OCI-LY7 (cell line): ENCODE measurements around the gene B3GALT5. TPM values are rescaled to one million over a fixed set of nuclear protein-coding genes. Genes with fewer than 3 reads are reported as not detected.
A peak's percentile ranks its signal among the peaks of the same experiment; 100 is the strongest.

Experiments
- BruUV-seq: library from RNA; stranded (reverse); fragments of 400-500 nt; replicated peaks from 2 replicates; lab custom pipeline; 2021; lab: Mats Ljungman, UMichigan
- CTCF ChIA-PET: fragments of 300-600 bp; sonication (Branson Sonifier 250); formaldehyde crosslinking; loops from one replicate; lab custom pipeline; 2022; ENCODE audit warnings: antibody characterized with exemption; ENCODE audit not compliant: unreplicated experiment; lab: Charles Lee
- POLR2A ChIA-PET: fragments of 300-600 bp; sonication (Branson Sonifier 250); formaldehyde crosslinking; loops from one replicate; lab custom pipeline; 2022; ENCODE audit warnings: antibody characterized with exemption; lab: Charles Lee
- DNase-seq: peaks from one replicate; pipeline ENCODE4 v3.0.0-alpha.2; 2015; ENCODE audit warnings: low spot score
- H2AFZ ChIP-seq: fragments of 200-600 bp; sonication (generic), shearing (Covaris generic); 2 replicates; pipeline ENCODE4 v1.6.1; 2014; ENCODE audit warnings: mild to moderate bottlenecking, antibody characterized with exemption, low read length, moderate library complexity
- H3K27ac ChIP-seq: fragments of 200-600 bp; sonication (generic); 2 replicates; pipeline ENCODE4 v1.5.1; 2014; ENCODE audit warnings: mixed run types, low read depth, mild to moderate bottlenecking, moderate library complexity, low read length, inconsistent platforms; ENCODE audit not compliant: poor library complexity, severe bottlenecking
- H3K36me3 ChIP-seq: fragments of 200-600 bp; sonication (generic); 2 replicates; pipeline ENCODE4 v1.6.1; 2014; ENCODE audit warnings: mild to moderate bottlenecking, antibody characterized with exemption, low read length, moderate library complexity, mixed read lengths; ENCODE audit not compliant: insufficient read depth
- H3K4me1 ChIP-seq: fragments of 200-600 bp; sonication (generic); 2 replicates; pipeline ENCODE4 v1.5.1; 2014; ENCODE audit warnings: mild to moderate bottlenecking, low read length; ENCODE audit not compliant: insufficient read depth, poor library complexity, severe bottlenecking
- H3K4me2 ChIP-seq: fragments of 200-600 bp; sonication (generic); 2 replicates; pipeline ENCODE4 v1.6.1; 2014; ENCODE audit warnings: mild to moderate bottlenecking, low read length
- H3K4me3 ChIP-seq: fragments of 200-600 bp; sonication (generic); 2 replicates; pipeline ENCODE4 v1.5.1; 2014; ENCODE audit warnings: mild to moderate bottlenecking, low read depth, low read length; ENCODE audit not compliant: poor library complexity, severe bottlenecking
- H3K79me2 ChIP-seq: fragments of 200-600 bp; sonication (generic); 2 replicates; pipeline ENCODE4 v1.6.1; 2016; ENCODE audit warnings: low read depth, mild to moderate bottlenecking, low read length, moderate library complexity, mixed read lengths; ENCODE audit not compliant: insufficient read depth
- H3K9me2 ChIP-seq: fragments of 200-600 bp; sonication (generic); 2 replicates; pipeline ENCODE4 v1.6.1; 2016; ENCODE audit warnings: mild to moderate bottlenecking, low read length, mixed read lengths; ENCODE audit not compliant: insufficient read depth
- H3K9me3 ChIP-seq: fragments of 200-600 bp; sonication (generic); 2 replicates; pipeline ENCODE4 v1.6.1; 2014; ENCODE audit warnings: mild to moderate bottlenecking, mixed run types, low read length, mixed read lengths
- H4K20me1 ChIP-seq: fragments of 200-600 bp; sonication (generic); 2 replicates; pipeline ENCODE4 v1.6.1; 2014; ENCODE audit warnings: mild to moderate bottlenecking, antibody characterized with exemption, low read length, moderate library complexity, mixed read lengths; ENCODE audit not compliant: insufficient read depth
- CTCF ChIP-seq: fragments of 200-600 bp; sonication (generic); conservative IDR thresholded peaks from 2 replicates; pipeline ENCODE4 v1.5.1; 2014; ENCODE audit warnings: mild to moderate bottlenecking, antibody characterized with exemption, low read length, moderate library complexity, mixed read lengths
- EZH2phosphoT487 ChIP-seq: fragments of 200-600 bp; sonication (generic); IDR thresholded peaks from 2 replicates; pipeline ENCODE4 v1.6.1; 2018; ENCODE audit warnings: low read depth, borderline replicate concordance, mild to moderate bottlenecking, mixed run types, antibody characterized with exemption, low read length, moderate library complexity, mixed read lengths
- intact Hi-C: fragments of 100-400 bp; cut with micrococcal nuclease; formaldehyde crosslinking; loops from one replicate; pipeline ENCODE4 v1.10.0; 2022; ENCODE audit not compliant: unreplicated experiment
- total RNA-seq, 2 experiments: library from RNA; depleted of rRNA in 1 of 2; stranded (reverse); fragments of >200 nt in 1 of 2; shearing (Covaris generic) in 1 of 2; gene quantifications; 2 replicates each; pipeline ENCODE4 v1.2.3, GENCODE V29; 2014 to 2022

The B3GALT5 gene
- total RNA-seq, 2 experiments from 2014 or later: not detected

DNA sequence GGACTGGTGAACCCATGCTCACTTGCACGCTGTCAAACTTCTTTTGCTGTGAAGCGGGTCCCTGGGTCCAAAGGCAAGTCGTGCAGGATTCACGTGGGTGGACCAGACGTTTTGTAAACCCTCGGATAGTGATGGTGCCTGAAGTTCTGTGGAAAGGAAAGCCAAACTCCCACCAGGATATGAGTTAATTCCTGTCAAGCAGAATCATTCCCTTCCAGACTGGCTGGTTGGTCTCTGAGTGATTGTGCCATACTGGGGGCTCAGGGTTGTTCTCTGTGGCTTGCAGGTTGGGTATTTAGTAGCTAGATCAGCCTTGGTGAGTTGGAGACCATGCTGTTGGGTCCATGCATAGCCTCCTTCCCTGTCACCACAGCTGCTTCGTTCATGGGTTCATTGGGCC is 99.5 kb downstream of the B3GALT5 start:
- ChIA-PET CTCF (no interaction called here), POLR2A (no interaction called here)
- H3K4me3 ChIP-seq: no peak overlapping the region
- no peaks in the 10 kb centered on the region for H3K9me2 ChIP-seq
- H3K9me3 ChIP-seq: no peaks in the 10 kb centered on the region
- no peak overlapping the region for H2AFZ ChIP-seq
- H3K4me2 ChIP-seq: no peak overlapping the region
- TF ChIP-seq EZH2phosphoT487 (no peak), CTCF (no peak)
- no peaks in the 10 kb centered on the region for H3K4me1 ChIP-seq
- no peaks in the 10 kb centered on the region for H4K20me1 ChIP-seq
- intact Hi-C loops: no loop called here
- no peak for DNase-seq
- BruUV-seq: no TSS peak
- no peaks in the 10 kb centered on the region for H3K36me3 ChIP-seq
- H3K79me2 ChIP-seq: no peaks in the 10 kb centered on the region
- no peak overlapping the region for H3K27ac ChIP-seq

- Histone ChIP-seq H3K4me1 (no peaks in the 10 kb centered on the region), H3K4me3 (no peak overlapping the region), H3K36me3 (no peaks in the 10 kb centered on the region), H2AFZ (no peak overlapping the region), H3K9me2 (no peaks in the 10 kb centered on the region), H4K20me1 (no peaks in the 10 kb centered on the region), H3K4me2 (no peak overlapping the region), H3K79me2 (no peaks in the 10 kb centered on the region), H3K27ac (no peak overlapping the region), H3K9me3 (no peaks in the 10 kb centered on the region)
- DNase-seq: no peak
- CTCF ChIA-PET: no interaction called here
- intact Hi-C loops: no loop called here
- TF ChIP-seq CTCF (0 out of 2 replicates have a peak, but pooled peaks have one; percentile 15), EZH2phosphoT487 (no peak)
- POLR2A ChIA-PET: no interaction called here
- no TSS peak for BruUV-seq
Measured at GRCh38 chr21:39712976-39713375, 100.2 kb downstream of the B3GALT5 start.

- no peak overlapping the region for H3K27ac ChIP-seq
- DNase-seq: no peak
- no peak overlapping the region for H3K4me2 ChIP-seq
- no peaks in the 10 kb centered on the region for H3K36me3 ChIP-seq
- intact Hi-C loops: no loop called here
- no peaks in the 10 kb centered on the region for H3K9me2 ChIP-seq
- no peak for TF ChIP-seq EZH2phosphoT487
- no peak for TF ChIP-seq CTCF
- H2AFZ ChIP-seq: no peak overlapping the region
- no peaks in the 10 kb centered on the region for H3K4me1 ChIP-seq
- ChIA-PET POLR2A (no interaction called here), CTCF (no interaction called here)
- no TSS peak for BruUV-seq
- H3K9me3 ChIP-seq: no peaks in the 10 kb centered on the region
- no peaks in the 10 kb centered on the region for H3K79me2 ChIP-seq
- no peaks in the 10 kb centered on the region for H4K20me1 ChIP-seq
- H3K4me3 ChIP-seq: no peak overlapping the region
Measured at GRCh38 chr21:39713905-39714304, 101.2 kb downstream of the B3GALT5 start.
